GM18511 (cell line): ENCODE measurements around the gene KLHL24.
A peak's percentile ranks its signal among the peaks of the same experiment; 100 is the strongest.
"Not testable (repeated sequence)": the region's sequence is repeated elsewhere in the genome, so short reads cannot be mapped to it uniquely, and the experiment has no call there.

Experiments
- ATAC-seq: cut with Tn5 transposase; IDR thresholded peaks from one replicate; pipeline ENCODE4 v1.9.1; 2021; ENCODE audit warnings: mild to moderate bottlenecking, moderate library complexity; ENCODE audit not compliant: unreplicated experiment

The KLHL24 gene, protein sequence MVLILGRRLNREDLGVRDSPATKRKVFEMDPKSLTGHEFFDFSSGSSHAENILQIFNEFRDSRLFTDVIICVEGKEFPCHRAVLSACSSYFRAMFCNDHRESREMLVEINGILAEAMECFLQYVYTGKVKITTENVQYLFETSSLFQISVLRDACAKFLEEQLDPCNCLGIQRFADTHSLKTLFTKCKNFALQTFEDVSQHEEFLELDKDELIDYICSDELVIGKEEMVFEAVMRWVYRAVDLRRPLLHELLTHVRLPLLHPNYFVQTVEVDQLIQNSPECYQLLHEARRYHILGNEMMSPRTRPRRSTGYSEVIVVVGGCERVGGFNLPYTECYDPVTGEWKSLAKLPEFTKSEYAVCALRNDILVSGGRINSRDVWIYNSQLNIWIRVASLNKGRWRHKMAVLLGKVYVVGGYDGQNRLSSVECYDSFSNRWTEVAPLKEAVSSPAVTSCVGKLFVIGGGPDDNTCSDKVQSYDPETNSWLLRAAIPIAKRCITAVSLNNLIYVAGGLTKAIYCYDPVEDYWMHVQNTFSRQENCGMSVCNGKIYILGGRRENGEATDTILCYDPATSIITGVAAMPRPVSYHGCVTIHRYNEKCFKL

GRCh38 chr3:183635431-183636220 lies at the start of gene KLHL24:
TSS of gene KLHL24 (plus strand) at chr3:183635623. CDS start at chr3:183650357, 14,734 bp downstream.
- peak; percentile 85 for ATAC-seq

- ATAC-seq: no peak
These were observed 48.9 kb upstream of the KLHL24 start for GRCh38 chr3:183586477-183586876.

DNA sequence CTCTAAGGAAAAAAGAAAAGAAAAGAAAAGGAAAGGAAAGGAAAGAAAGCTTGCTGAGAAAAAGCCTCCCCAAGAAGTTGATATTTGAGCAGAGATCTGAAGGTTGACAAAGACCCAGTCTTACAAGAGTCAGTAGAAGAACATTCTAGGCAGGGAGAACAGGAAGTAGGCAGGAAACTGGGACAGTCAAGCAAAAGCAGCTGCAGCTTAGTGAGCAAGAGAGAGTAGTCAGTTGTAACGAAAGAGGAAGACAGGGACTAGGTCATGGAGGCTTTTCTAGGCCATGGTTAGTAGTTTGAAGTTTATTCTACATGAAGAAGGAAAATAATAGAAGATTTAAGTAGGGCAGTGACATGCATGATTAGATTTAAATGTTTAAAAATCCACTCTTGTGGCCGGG lies 48.1 kb upstream of the KLHL24 start:
- no peak for ATAC-seq

DNA sequence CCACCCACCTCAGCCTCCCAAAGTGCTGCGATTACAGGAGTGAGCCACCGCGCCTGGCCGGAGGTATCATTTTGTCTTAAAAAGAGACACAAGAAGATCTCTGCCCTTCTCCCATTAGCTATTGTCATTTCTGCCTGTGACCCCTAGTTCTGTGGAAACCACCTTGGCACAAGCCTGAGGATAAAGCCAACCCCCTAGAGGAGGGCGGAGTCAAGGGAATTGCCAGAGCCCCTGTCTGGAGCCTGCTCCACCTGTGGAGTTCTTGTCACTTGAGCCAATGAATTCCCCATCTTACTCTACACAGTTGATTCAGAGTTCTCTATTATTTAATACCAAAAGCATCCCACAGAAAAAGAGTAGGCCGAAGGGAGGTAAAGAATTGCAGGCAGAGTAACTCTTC lies 45.0 kb upstream of the KLHL24 start:
- ATAC-seq: no peak

GRCh38 chr3:183591881-183592521 lies 43.4 kb upstream of the KLHL24 start:
- ATAC-seq: peak; percentile 96

GRCh38 chr3:183592821-183593220 lies 42.6 kb upstream of the KLHL24 start:
- no peak for ATAC-seq

DNA sequence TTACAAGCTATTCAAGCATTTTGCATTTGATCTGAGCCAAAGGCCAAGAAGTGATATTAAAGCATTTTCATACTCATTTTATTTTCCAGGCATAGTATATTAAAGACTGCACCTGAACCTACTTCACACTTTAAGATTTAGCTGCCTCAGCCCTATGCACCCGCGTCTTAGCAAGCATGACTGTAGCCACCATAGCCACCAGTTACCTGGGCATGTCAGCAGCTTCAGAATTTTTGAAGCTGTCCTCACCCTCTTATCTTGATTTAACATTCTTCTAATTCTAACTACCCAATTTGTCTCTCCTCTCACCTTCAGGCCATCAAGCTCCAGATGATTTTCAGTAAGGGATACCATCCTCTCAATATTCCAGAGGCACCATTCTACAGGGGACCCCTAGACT lies 40.8 kb upstream of the KLHL24 start:
- ATAC-seq: no peak

DNA sequence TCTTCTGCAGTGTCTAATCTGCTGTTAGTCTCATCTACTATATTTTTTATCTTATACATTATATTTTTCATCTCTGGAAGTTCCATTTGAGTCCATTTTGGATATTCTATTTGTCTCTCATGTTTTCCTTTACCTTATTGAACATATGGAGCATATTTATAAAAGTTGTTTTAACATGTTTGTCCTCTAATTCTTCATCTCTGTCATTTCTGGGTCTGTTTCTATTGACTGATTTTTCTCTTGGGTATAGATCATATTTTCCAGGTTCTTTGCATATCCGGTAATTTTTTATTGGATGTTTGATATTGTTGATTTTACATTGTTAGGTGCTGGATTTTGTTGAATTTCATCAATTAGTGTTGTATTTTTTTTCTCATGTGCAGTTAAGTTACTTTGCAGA lies 37.5 kb upstream of the KLHL24 start:
- no peak for ATAC-seq

GRCh38 chr3:183611326-183611725 lies 24.1 kb upstream of the KLHL24 start:
- ATAC-seq: not testable (repeated sequence)

DNA sequence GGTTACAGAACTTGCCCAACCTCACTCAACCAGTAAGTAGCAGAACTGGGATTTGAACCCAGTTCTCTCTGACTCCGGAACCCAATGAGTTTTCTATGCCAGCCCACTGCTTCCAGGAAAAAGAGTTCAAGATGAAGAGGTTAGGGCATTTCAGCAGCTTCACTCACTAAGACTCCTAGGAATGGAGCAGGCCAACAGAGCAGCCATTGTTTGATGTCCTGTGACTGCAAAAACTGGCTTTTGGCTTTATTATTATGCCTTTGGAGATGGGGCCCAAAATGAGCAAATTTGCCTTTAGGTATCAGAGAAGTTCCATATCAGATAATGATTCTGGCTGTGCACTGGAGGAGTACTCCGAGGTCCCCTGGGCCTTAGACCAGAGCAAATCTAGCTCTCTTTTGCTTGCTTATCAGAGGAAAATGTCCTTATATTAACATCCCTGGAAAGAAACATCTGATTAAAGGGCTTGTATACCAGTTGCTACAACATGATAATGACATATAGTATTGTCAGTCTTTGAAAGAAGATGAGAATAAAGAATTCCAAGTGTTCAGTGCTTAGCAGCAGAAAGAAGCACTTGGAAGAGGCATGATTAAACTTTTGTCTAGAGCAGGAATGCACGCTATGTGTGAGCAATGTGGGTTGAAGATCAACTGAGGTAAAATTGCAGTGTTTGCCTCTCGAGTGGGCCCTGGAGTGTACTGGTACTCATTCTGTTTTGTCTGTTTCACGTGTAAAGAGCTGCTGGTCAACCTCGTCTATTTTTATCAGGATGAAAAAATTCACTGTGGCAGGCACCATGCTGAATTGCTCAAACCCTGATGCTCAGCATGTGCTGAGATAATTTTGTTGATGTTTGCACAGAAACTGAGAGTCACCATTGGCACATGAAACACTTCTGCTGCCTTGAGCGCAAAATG lies 21.8 kb upstream of the KLHL24 start:
- ATAC-seq: no peak

DNA sequence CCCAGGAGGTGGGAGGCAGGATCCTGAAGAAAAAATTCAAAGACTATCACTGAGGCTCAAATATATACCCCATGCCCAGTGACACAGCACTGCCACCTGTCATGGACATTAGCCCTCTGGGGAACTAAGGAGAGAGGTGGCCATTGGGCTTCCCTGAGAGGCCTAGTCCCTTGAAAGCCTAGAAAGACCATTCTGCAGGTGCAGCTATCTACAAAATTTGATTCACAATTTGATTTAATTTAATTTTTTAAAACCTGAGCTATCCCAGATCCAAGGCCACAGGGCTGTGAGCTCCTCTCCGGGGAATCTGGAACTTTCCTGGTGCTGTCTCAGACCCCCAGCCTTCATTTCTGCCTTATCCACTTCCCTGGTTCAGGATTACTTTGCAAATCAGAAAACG lies 16.9 kb upstream of the KLHL24 start:
- no peak for ATAC-seq

DNA sequence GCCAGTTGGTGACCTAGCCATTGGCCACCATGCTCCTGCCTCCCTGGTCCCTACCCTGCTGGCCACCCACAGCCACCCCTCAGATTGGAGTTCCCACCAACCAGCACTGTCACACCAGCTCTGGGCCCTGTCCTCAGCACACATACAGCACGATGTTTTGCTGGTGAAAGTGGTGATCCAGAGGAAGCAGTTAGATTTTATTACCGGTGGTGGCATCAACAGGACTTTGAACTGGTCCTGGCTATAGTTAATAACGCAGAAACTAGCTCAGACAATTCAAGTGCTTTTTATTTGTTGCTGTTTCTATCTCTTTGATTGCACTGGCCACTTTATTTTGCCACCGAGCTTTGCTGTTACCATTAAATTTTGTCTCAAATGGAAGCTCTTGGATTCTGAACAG lies 16.4 kb upstream of the KLHL24 start:
- no peak for ATAC-seq

- ATAC-seq: no peak
These were observed 15.7 kb upstream of the KLHL24 start for GRCh38 chr3:183619624-183620251.

GRCh38 chr3:183620252-183620628 lies 15.2 kb upstream of the KLHL24 start:
- no peak for ATAC-seq

DNA sequence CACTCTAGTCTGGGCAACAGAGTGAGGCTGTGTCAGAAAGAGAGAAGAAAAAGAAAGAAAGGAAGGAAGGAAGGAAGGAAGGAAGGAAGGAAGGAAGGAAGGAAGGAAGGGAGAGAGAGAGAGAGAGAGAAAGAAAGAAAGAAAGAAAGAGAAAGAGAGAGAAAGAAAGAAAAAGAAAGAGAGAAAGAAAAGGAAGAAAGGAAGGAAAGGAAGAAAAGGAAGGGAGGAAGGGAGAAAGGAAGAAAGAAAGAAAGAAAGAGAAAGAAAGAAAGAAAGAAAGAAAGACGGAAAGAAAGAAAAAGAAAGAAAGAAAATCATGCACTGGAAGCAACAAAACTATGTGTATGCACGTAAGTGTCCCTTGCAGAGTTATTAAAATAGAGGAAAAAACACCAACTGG lies 12.9 kb upstream of the KLHL24 start:
- not testable (repeated sequence) for ATAC-seq

DNA sequence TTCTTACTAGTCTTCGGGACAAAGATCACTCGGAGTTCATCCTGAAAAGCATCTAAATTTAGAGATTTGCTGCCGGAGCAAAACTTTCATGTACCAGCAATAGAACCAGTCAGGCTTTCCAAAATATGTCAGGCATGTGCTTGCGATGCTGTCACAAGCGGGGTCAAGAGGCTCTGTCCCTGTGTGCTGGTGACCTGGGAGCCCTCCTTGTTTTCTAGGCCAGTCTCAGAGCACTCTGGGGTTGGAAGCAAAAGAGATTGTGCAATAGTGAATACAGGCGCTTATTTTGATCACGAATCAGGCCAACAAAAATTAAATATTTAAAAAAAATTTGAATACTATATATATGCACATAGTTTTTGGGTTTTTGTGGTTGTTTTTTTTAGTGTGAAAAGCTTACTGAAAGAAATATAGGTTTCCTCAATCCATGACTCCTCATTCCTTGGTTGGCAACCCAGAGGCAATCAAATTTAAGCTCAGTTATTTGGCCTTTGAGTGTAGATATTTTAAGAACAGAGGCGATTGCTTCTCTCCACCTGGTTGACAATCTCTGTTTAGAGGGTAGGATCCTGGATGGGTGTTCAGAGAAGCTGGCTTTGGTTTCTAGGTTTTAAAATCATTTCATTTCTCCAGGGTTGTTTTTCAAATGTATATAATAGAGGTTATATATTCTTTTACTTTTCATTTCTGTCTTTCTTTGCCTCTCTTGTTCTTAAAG lies 8.4 kb upstream of the KLHL24 start:
- ATAC-seq: no peak

GRCh38 chr3:183629546-183630301 lies 5.7 kb upstream of the KLHL24 start:
- ATAC-seq: no peak

- no peak for ATAC-seq
These were observed 3.7 kb upstream of the KLHL24 start for GRCh38 chr3:183631715-183632114.
